Mesothelial cell of epicardium (in vitro differentiated cells): Measurements from ENCODE around the gene IRF9. TPM values are rescaled to one million over a fixed set of nuclear protein-coding genes. Genes with fewer than 3 reads are reported as not detected.

Source experiments
- DNase-seq, 2 experiments: peaks; one replicate each; pipeline ENCODE4 v3.0.0; 2021; ENCODE audit warnings: low spot score in 2 of 2; ENCODE audit not compliant: unreplicated experiment in 2 of 2
- H3K27ac Mint-ChIP-seq: 2 replicates; pipeline ENCODE4 v1.8.0; 2021; ENCODE audit warnings: mixed read lengths
- H3K27me3 Mint-ChIP-seq: 2 replicates; pipeline ENCODE4 v1.8.0; 2021; ENCODE audit warnings: low read depth, mixed read lengths
- H3K36me3 Mint-ChIP-seq: 2 replicates; pipeline ENCODE4 v1.8.0; 2021; ENCODE audit warnings: mixed read lengths
- H3K4me1 Mint-ChIP-seq: 2 replicates; pipeline ENCODE4 v1.8.0; 2021; ENCODE audit warnings: mixed read lengths
- H3K4me3 Mint-ChIP-seq: 2 replicates; pipeline ENCODE4 v1.8.0; 2021; ENCODE audit warnings: mild to moderate bottlenecking, moderate library complexity, mixed read lengths
- H3K9me3 Mint-ChIP-seq: 2 replicates; pipeline ENCODE4 v1.8.0; 2021; ENCODE audit warnings: mixed read lengths
- total RNA-seq: library from RNA; stranded (reverse); gene quantifications from 3 replicates; pipeline ENCODE4 v1.2.1, GENCODE V29; 2021
- TF ChIP-seq, protein P1 (sequence below): fragments of 200-600 bp; sonication (generic); IDR thresholded peaks from one replicate; pipeline ENCODE4 v1.5.0; 2021; ENCODE audit warnings: antibody characterized with exemption; ENCODE audit not compliant: unreplicated experiment

The IRF9 gene
- total RNA-seq, 1 donor from 2014 or later, result 274 TPM

DNA sequence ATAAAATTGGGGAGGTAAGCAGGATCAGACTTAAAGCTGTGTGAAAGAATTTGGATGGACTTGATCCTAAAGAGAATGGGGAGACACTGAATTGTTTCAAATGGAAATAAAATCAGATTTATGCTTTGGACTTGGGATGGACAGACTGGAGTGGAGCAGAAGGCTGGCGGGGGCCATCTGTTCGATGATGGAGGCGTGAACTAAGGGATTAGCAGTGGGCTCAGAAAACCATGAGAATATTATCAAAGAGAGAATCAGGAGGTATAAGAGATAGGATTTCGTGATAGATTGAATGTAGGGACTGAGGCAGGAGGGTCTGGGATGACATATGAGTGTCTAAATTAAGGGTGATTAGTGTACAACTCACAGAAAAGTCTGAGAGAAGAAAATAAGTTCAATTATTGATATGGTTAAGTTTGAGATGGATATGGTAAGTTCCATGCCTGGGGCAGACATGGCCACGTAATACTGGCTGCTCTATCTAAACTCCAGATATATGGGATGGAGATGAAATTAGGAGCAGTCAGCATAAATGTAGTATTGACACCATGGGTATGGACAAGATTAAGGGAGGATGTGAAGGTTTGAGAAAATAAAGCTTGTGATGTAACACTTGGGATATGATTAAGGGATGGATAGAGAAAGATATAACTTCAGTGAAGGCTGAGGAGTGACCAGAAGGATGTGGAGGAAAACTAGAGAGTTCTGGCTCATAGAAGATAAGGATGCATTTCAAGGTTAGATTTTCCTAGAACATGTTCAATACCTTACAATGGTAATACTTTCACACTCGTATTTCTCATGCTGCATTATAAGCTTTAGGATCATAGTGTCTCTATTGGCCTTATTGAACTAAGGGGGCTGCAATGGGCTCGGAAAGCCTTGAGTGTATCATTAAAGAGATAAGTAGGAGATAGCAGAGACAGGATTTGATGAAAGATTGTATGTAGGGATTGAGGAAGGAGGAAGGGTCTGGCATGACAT lies 43.4 kb downstream of the IRF9 start:
- no peaks in the 10 kb centered on the region for H3K27me3 Mint-ChIP-seq
- TF ChIP-seq, protein P1, sequence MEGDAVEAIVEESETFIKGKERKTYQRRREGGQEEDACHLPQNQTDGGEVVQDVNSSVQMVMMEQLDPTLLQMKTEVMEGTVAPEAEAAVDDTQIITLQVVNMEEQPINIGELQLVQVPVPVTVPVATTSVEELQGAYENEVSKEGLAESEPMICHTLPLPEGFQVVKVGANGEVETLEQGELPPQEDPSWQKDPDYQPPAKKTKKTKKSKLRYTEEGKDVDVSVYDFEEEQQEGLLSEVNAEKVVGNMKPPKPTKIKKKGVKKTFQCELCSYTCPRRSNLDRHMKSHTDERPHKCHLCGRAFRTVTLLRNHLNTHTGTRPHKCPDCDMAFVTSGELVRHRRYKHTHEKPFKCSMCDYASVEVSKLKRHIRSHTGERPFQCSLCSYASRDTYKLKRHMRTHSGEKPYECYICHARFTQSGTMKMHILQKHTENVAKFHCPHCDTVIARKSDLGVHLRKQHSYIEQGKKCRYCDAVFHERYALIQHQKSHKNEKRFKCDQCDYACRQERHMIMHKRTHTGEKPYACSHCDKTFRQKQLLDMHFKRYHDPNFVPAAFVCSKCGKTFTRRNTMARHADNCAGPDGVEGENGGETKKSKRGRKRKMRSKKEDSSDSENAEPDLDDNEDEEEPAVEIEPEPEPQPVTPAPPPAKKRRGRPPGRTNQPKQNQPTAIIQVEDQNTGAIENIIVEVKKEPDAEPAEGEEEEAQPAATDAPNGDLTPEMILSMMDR, result no peak

DNA sequence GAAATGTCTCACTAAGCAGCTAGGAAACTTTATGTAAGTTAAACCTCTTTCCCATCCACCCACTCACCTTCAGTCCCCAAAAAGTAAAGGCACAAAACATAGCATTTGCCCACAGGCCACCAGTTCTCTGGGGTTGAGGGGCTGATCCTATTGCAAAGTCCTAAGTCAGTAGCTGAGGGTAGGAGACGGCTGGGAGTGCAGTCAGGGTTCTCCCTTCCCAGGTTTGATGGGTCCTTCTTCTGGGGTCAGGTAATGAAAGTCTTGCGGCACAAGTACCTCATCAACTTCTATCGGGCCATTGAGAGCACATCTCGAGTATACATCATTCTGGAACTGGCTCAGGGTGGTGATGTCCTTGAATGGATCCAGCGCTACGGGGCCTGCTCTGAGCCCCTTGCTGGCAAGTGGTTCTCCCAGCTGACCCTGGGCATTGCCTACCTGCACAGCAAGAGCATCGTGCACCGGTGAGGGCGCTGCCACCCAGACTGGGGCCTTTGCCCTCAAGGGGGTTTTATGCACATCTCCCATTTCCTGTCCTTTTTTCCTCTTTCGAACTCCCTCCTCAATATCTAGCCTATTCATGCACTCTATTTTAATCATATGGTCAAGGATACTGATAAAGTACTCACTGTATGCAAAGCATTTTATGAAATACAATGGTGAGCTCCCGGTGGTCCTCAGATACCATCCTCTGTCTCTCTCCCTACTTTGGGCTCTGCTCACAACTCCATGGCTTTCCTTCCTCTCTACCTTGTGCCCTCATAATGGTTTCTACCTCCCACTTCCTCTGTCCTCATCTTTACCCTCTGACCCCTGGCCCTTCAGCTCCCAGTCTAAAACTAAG lies 45.4 kb downstream of the IRF9 start:
- Mint-ChIP-seq H3K27ac (no peak overlapping the region), H3K4me3 (no peak overlapping the region), H3K9me3 (peaks cover 14% of the 10 kb centered on the region), H3K4me1 (peaks cover 1% of the 10 kb centered on the region), H3K27me3 (no peaks in the 10 kb centered on the region), H3K36me3 (peaks cover 62% of the 10 kb centered on the region)
- DNase-seq, result no peak
- TF ChIP-seq, protein P1, result no peak

More for the DNA sequence above, 43.4 kb downstream of the IRF9 start:
- Mint-ChIP-seq H3K4me1 (no peaks in the 10 kb centered on the region), H3K9me3 (peaks cover 17% of the 10 kb centered on the region), H3K27ac (no peak overlapping the region), H3K4me3 (no peak overlapping the region), H3K36me3 (peaks cover 61% of the 10 kb centered on the region)
- DNase-seq, result no peak

DNA sequence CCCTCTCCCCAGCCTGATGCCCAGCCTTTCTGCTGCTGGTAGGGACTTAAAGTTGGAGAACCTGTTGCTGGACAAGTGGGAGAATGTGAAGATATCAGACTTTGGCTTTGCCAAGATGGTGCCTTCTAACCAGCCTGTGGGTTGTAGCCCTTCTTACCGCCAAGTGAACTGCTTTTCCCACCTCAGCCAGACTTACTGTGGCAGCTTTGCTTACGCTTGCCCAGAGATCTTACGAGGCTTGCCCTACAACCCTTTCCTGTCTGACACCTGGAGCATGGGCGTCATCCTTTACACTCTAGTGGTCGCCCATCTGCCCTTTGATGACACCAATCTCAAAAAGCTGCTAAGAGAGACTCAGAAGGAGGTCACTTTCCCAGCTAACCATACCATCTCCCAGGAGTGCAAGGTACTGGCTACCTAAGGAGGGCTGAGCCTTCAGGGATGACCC lies 46.1 kb downstream of the IRF9 start:
- TF ChIP-seq, protein P1, result no peak
- peaks cover 5% of the 10 kb centered on the region for H3K4me1 Mint-ChIP-seq
- H3K4me3 Mint-ChIP-seq, result no peak overlapping the region
- peaks cover 58% of the 10 kb centered on the region for H3K36me3 Mint-ChIP-seq
- no peaks in the 10 kb centered on the region for H3K27me3 Mint-ChIP-seq
- H3K9me3 Mint-ChIP-seq, result peaks cover 9% of the 10 kb centered on the region
- no peak overlapping the region for H3K27ac Mint-ChIP-seq
- DNase-seq, result no peak

DNA sequence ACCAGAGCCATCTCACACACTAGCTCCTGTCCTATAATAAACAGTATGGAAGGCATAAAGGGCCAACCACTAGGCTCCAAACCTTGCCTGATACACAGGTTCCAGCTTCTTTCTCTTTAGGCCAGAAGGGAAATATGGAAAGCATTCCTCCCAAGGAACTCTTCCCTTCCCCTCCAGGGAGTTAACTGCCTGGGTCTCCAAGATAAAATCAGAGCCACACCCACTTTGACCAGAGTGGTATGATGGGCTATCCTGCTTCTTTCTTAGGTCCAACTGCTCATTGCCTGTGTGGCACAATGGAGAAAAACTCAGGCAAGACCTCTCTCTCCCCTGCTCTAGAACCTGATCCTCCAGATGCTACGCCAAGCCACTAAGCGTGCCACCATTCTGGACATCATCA lies 46.6 kb downstream of the IRF9 start:
- H3K4me1 Mint-ChIP-seq, result peaks cover 7% of the 10 kb centered on the region

DNA sequence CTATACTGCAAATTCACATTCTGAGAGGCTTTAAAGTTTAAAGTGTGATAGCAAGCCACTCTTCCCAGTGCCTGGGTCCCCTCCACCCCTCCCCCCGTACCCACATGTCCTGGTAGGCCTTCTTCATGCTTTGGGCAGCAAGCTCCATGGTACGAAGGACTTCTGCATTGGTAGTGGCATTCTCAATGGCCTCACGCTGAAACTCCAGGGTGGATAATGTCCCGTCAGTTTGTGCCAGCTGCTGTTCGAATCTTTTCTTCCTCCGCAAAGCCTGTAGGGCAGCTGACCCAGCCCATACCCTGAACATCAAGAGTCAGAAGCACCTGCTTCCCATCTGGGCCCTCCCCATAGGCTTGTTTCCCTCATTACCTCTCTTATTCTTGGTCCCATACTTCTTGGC lies 50.2 kb downstream of the IRF9 start:
- H3K36me3 Mint-ChIP-seq, result peaks cover 27% of the 10 kb centered on the region
- no peaks in the 10 kb centered on the region for H3K9me3 Mint-ChIP-seq
- H3K27me3 Mint-ChIP-seq, result no peaks in the 10 kb centered on the region
- TF ChIP-seq, protein P1, result no peak
- peak overlapping the region; percentile 56 for H3K27ac Mint-ChIP-seq
- H3K4me1 Mint-ChIP-seq, result peaks cover 34% of the 10 kb centered on the region
- DNase-seq, result no peak
- H3K4me3 Mint-ChIP-seq, result peak overlapping the region; percentile 78

More for the DNA sequence above, 46.6 kb downstream of the IRF9 start:
- no peak for DNase-seq
- Mint-ChIP-seq H3K36me3 (peaks cover 53% of the 10 kb centered on the region), H3K27ac (no peak overlapping the region), H3K4me3 (no peak overlapping the region), H3K27me3 (no peaks in the 10 kb centered on the region), H3K9me3 (peaks cover 6% of the 10 kb centered on the region)
- TF ChIP-seq, protein P1, result no peak
